Liver (tissue), 9 donors: Measurements from ENCODE around the gene SBK1. TPM values are rescaled to one million over a fixed set of nuclear protein-coding genes. Genes with fewer than 3 reads are reported as not detected.

Source experiments
- DNase-seq: peaks from one replicate; pipeline ENCODE4 v3.0.0-alpha.2; 2017; ENCODE audit warnings: low spot score
- H3K27ac ChIP-seq, 2 donors: one replicate each; pipeline ENCODE4 v1.7.0; 2013; ENCODE audit warnings: inconsistent platforms in 2 of 2, low read length in 2 of 2, control low read depth in 1 of 2, low read depth in 1 of 2, mild to moderate bottlenecking in 1 of 2
- H3K27me3 ChIP-seq, 4 donors: one replicate each; pipeline versions ENCODE4 v1.6.1 to v1.7.0; 2013; ENCODE audit warnings: low read length in 3 of 4, inconsistent platforms in 1 of 4, mild to moderate bottlenecking in 1 of 4, moderate library complexity in 1 of 4; ENCODE audit not compliant: control insufficient read depth in 4 of 4, insufficient read depth in 4 of 4
- H3K36me3 ChIP-seq, 4 donors: one replicate each; pipeline versions ENCODE4 v1.6.1 to v1.7.0; 2013; ENCODE audit warnings: low read length in 3 of 4, mild to moderate bottlenecking in 3 of 4, low read depth in 1 of 4, moderate library complexity in 1 of 4; ENCODE audit not compliant: control insufficient read depth in 4 of 4, insufficient read depth in 3 of 4
- H3K4me1 ChIP-seq, 4 donors: one replicate each; pipeline versions ENCODE4 v1.6.1 to v1.7.0; 2013; ENCODE audit warnings: low read length in 3 of 4, mild to moderate bottlenecking in 3 of 4, moderate library complexity in 1 of 4; ENCODE audit not compliant: control insufficient read depth in 4 of 4, insufficient read depth in 4 of 4
- H3K4me3 ChIP-seq, 3 donors: one replicate each; pipeline versions ENCODE4 v1.6.1 to v1.7.0; 2013; ENCODE audit warnings: low read length in 3 of 3, control low read depth in 1 of 3, low read depth in 1 of 3, mild to moderate bottlenecking in 1 of 3
- H3K9ac ChIP-seq, 2 donors: one replicate each; pipeline ENCODE4 v1.7.0; 2013; ENCODE audit warnings: low read length in 2 of 2, mild to moderate bottlenecking in 2 of 2, moderate library complexity in 2 of 2, control low read depth in 1 of 2, low read depth in 1 of 2
- H3K9me3 ChIP-seq, 4 donors: one replicate each; pipeline versions ENCODE4 v1.6.1 to v1.7.0; 2013; ENCODE audit warnings: low read length in 3 of 4; ENCODE audit not compliant: control insufficient read depth in 4 of 4
- EGR1 ChIP-seq, 2 donors: IDR thresholded peaks; 2 replicates each; pipeline ENCODE4 v1.6.1; 2016 to 2018; ENCODE audit warnings: antibody characterized with exemption in 2 of 2, low read depth in 2 of 2
- FOXA1 ChIP-seq: IDR thresholded peaks from 2 replicates; pipeline ENCODE4 v1.6.1; 2016; ENCODE audit warnings: antibody characterized with exemption
- FOXA2 ChIP-seq: IDR thresholded peaks from 2 replicates; pipeline ENCODE4 v1.6.1; 2016; ENCODE audit warnings: antibody characterized with exemption
- GABPA ChIP-seq, 2 donors: IDR thresholded peaks in 1 of 2; conservative IDR thresholded peaks in 1 of 2; 2 replicates each; pipeline ENCODE4 v1.6.1; 2016; ENCODE audit warnings: antibody characterized with exemption in 2 of 2, mild to moderate bottlenecking in 1 of 2, moderate library complexity in 1 of 2
- HNF4A ChIP-seq, 2 donors: conservative IDR thresholded peaks; 2 replicates each; pipeline ENCODE4 v1.6.1; 2016; ENCODE audit warnings: antibody characterized with exemption in 2 of 2, mild to moderate bottlenecking in 2 of 2
- JUND ChIP-seq, 2 donors: IDR thresholded peaks; 2 replicates each; pipeline ENCODE4 v1.6.1; 2016; ENCODE audit warnings: antibody characterized with exemption in 2 of 2
- NR2F2 ChIP-seq: IDR thresholded peaks from 2 replicates; pipeline ENCODE4 v1.6.1; 2016; ENCODE audit warnings: antibody characterized with exemption
- RAD21 ChIP-seq, 2 donors: IDR thresholded peaks; 2 replicates each; pipeline ENCODE4 v1.6.1; 2016; ENCODE audit warnings: antibody characterized with exemption in 2 of 2, mild to moderate bottlenecking in 2 of 2
- RXRA ChIP-seq, 2 donors: IDR thresholded peaks; 2 replicates each; pipeline ENCODE4 v1.6.1; 2017 to 2018; ENCODE audit warnings: antibody characterized with exemption in 2 of 2, mild to moderate bottlenecking in 1 of 2
- SP1 ChIP-seq: IDR thresholded peaks from 2 replicates; pipeline ENCODE4 v1.6.1; 2018; ENCODE audit warnings: antibody characterized with exemption, mild to moderate bottlenecking
- TAF1 ChIP-seq: conservative IDR thresholded peaks from 2 replicates; pipeline ENCODE4 v1.6.1; 2016; ENCODE audit warnings: antibody characterized with exemption, mild to moderate bottlenecking
- YY1 ChIP-seq: IDR thresholded peaks from 2 replicates; pipeline ENCODE4 v1.6.1; 2016; ENCODE audit warnings: antibody characterized with exemption, mild to moderate bottlenecking
- WGBS: extraction: QIAGEN DNeasy Blood & Tissue Kit; methylation state at CpG from one replicate; pipeline ENCODE4 v1.1.7; 2013; 5-methylcytosine and 5-hydroxymethylcytosine counted together
- polyA plus RNA-seq, 2 donors: library from polyadenylated mRNA; stranded (reverse) in 1 of 2; unstranded in 1 of 2; fragments of 200-250 nt in 1 of 2; fragments of >200 nt in 1 of 2; fragmentation: Nextera tagmentation in 1 of 2; extraction: Ambion mirVana in 1 of 2; gene quantifications; one replicate each; pipeline versions ENCODE4 v1.2.1 to v1.2.3, GENCODE V29; 2013 to 2015
- total RNA-seq, 2 donors: library from RNA; depleted of rRNA; stranded (reverse); fragments of >200 nt; gene quantifications; one replicate each; pipeline ENCODE4 v1.2.3, GENCODE V29; 2014
- TF ChIP-seq, protein P1 (sequence below): fragments of 150-350 bp; IDR thresholded peaks from 2 replicates; pipeline ENCODE4 v1.5.1; 2017; ENCODE audit warnings: improper control_type of control experiment, low read depth, low read length; ENCODE audit not compliant: missing input control
- TF ChIP-seq, protein P2 (sequence below): IDR thresholded peaks from 2 replicates; pipeline ENCODE4 v1.6.1; 2016; ENCODE audit warnings: antibody characterized with exemption
- TF ChIP-seq, protein P3 (sequence below): IDR thresholded peaks from 2 replicates; pipeline ENCODE4 v1.6.1; 2016; ENCODE audit warnings: antibody characterized with exemption
- TF ChIP-seq, protein P4 (sequence below): IDR thresholded peaks from 2 replicates; pipeline ENCODE4 v1.6.1; 2016; ENCODE audit warnings: antibody characterized with exemption, mild to moderate bottlenecking
- TF ChIP-seq, protein P5 (sequence below): IDR thresholded peaks from 2 replicates; pipeline ENCODE4 v1.6.1; 2016; ENCODE audit warnings: antibody characterized with exemption
- donor health status: healthy.
- donor health status: healthy.
- donor health status: healthy.
- donor health status: healthy.
- donor health status: healthy.

Gene SBK1
- total and polyA plus RNA-seq, 4 donors = 0.05 to 0.08 (median 0.07) TPM; not detected in 1

DNA sequence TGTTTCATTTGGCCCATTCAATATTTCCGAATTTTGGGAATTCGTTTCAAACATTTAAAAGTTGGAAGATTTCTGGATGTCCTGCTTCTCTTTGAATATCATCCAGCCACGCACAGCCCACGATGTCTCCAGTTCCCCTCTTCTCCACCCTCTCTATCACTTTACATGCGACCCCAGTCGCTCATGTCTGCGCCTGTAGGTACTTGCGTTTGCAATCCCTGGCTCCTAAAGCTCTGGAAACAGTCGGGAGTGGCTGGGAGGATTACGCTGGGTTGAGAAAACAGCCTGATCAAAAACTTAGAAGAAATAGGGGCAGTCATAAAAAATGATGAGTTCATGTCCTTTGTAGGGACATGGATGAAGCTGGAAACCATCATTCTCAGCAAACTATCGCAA, 1.5 kb upstream of the SBK1 start:
- no peak for DNase-seq
- TF ChIP-seq RAD21 (IDR thresholded peaks at IDR 0.05) = no peak
- TF ChIP-seq, protein P1, sequence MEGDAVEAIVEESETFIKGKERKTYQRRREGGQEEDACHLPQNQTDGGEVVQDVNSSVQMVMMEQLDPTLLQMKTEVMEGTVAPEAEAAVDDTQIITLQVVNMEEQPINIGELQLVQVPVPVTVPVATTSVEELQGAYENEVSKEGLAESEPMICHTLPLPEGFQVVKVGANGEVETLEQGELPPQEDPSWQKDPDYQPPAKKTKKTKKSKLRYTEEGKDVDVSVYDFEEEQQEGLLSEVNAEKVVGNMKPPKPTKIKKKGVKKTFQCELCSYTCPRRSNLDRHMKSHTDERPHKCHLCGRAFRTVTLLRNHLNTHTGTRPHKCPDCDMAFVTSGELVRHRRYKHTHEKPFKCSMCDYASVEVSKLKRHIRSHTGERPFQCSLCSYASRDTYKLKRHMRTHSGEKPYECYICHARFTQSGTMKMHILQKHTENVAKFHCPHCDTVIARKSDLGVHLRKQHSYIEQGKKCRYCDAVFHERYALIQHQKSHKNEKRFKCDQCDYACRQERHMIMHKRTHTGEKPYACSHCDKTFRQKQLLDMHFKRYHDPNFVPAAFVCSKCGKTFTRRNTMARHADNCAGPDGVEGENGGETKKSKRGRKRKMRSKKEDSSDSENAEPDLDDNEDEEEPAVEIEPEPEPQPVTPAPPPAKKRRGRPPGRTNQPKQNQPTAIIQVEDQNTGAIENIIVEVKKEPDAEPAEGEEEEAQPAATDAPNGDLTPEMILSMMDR = no peak
- TF ChIP-seq SP1 = no peak
- TF ChIP-seq, protein P2, sequence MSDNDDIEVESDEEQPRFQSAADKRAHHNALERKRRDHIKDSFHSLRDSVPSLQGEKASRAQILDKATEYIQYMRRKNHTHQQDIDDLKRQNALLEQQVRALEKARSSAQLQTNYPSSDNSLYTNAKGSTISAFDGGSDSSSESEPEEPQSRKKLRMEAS = no peak
- TF ChIP-seq, protein P3, sequence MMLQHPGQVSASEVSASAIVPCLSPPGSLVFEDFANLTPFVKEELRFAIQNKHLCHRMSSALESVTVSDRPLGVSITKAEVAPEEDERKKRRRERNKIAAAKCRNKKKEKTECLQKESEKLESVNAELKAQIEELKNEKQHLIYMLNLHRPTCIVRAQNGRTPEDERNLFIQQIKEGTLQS = no peak
- TF ChIP-seq HNF4A (conservative IDR thresholded peaks at IDR 0.05) = no peak
- TF ChIP-seq, protein P4, sequence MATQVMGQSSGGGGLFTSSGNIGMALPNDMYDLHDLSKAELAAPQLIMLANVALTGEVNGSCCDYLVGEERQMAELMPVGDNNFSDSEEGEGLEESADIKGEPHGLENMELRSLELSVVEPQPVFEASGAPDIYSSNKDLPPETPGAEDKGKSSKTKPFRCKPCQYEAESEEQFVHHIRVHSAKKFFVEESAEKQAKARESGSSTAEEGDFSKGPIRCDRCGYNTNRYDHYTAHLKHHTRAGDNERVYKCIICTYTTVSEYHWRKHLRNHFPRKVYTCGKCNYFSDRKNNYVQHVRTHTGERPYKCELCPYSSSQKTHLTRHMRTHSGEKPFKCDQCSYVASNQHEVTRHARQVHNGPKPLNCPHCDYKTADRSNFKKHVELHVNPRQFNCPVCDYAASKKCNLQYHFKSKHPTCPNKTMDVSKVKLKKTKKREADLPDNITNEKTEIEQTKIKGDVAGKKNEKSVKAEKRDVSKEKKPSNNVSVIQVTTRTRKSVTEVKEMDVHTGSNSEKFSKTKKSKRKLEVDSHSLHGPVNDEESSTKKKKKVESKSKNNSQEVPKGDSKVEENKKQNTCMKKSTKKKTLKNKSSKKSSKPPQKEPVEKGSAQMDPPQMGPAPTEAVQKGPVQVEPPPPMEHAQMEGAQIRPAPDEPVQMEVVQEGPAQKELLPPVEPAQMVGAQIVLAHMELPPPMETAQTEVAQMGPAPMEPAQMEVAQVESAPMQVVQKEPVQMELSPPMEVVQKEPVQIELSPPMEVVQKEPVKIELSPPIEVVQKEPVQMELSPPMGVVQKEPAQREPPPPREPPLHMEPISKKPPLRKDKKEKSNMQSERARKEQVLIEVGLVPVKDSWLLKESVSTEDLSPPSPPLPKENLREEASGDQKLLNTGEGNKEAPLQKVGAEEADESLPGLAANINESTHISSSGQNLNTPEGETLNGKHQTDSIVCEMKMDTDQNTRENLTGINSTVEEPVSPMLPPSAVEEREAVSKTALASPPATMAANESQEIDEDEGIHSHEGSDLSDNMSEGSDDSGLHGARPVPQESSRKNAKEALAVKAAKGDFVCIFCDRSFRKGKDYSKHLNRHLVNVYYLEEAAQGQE = no peak
- no peak for TF ChIP-seq RXRA (IDR thresholded peaks at IDR 0.05)
- TF ChIP-seq JUND (IDR thresholded peaks at IDR 0.05) = no peak
- TF ChIP-seq NR2F2 = no peak
- TF ChIP-seq TAF1 = no peak
- TF ChIP-seq YY1 = no peak
- no peak for TF ChIP-seq GABPA (IDR thresholded peaks at IDR 0.05 in 1 of 2, conservative IDR thresholded peaks at IDR 0.05 in 1 of 2)
- TF ChIP-seq, protein P5, sequence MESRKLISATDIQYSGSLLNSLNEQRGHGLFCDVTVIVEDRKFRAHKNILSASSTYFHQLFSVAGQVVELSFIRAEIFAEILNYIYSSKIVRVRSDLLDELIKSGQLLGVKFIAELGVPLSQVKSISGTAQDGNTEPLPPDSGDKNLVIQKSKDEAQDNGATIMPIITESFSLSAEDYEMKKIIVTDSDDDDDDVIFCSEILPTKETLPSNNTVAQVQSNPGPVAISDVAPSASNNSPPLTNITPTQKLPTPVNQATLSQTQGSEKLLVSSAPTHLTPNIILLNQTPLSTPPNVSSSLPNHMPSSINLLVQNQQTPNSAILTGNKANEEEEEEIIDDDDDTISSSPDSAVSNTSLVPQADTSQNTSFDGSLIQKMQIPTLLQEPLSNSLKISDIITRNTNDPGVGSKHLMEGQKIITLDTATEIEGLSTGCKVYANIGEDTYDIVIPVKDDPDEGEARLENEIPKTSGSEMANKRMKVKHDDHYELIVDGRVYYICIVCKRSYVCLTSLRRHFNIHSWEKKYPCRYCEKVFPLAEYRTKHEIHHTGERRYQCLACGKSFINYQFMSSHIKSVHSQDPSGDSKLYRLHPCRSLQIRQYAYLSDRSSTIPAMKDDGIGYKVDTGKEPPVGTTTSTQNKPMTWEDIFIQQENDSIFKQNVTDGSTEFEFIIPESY = no peak
- no peak for TF ChIP-seq EGR1 (IDR thresholded peaks at IDR 0.05; ENCODE audit: low read depth in 2 of 2)
- no peak for TF ChIP-seq FOXA2
- TF ChIP-seq FOXA1 = no peak
- WGBS = 81% methylated on average over 11 of the region's 11 CpGs
- Histone ChIP-seq H3K4me1 (peaks cover 7 to 13% (median 11%) of the 10 kb centered on the region in 4 donors), H3K9ac (no peak overlapping the region), H3K4me3 (no peak overlapping the region), H3K9me3 (no peaks in the 10 kb centered on the region), H3K27ac (no peak overlapping the region), H3K27me3 (no peaks in the 10 kb centered on the region), H3K36me3 (no peaks in the 10 kb centered on the region)
